Measurements from ENCODE around the gene GRIP2. TPM values are rescaled to one million over a fixed set of nuclear protein-coding genes. Genes with fewer than 3 reads are reported as not detected.
A peak's percentile ranks its signal among the peaks of the same experiment; 100 is the strongest.

Gene GRIP2
- total RNA-seq, 1 donor from 2014 or later, result not detected

- no peak for TF ChIP-seq CTCF (conservative IDR thresholded peaks at IDR 0.05; ENCODE audit: low read depth, low read length)
- H3K4me3 ChIP-seq (ENCODE audit: low read depth, low read length), result no peak overlapping the region
- DNase-seq (ENCODE audit: low read depth), result no peak
Observed at GRCh38 chr3:14470461-14470860, 69.7 kb downstream of the GRIP2 start.

GRCh38 chr3:14468621-14468981, 71.5 kb downstream of the GRIP2 start:
- no peak overlapping the region for H3K4me3 ChIP-seq (ENCODE audit: low read depth, low read length)

GRCh38 chr3:14467814-14468620, 72.1 kb downstream of the GRIP2 start:
- TF ChIP-seq CTCF (conservative IDR thresholded peaks at IDR 0.05; ENCODE audit: low read depth, low read length), result peak; percentile 75
- DNase-seq (ENCODE audit: low read depth), result no peak

More at GRCh38 chr3:14468621-14468981, 71.5 kb downstream of the GRIP2 start:
- TF ChIP-seq CTCF (conservative IDR thresholded peaks at IDR 0.05; ENCODE audit: low read depth, low read length), result no peak
- DNase-seq (ENCODE audit: low read depth), result no peak

GRCh38 chr3:14466179-14466903, 73.8 kb downstream of the GRIP2 start:
- DNase-seq (ENCODE audit: low read depth), result no peak
- no peak overlapping the region for H3K4me3 ChIP-seq (ENCODE audit: low read depth, low read length)
- no peak for TF ChIP-seq CTCF (conservative IDR thresholded peaks at IDR 0.05; ENCODE audit: low read depth, low read length)

More at GRCh38 chr3:14467814-14468620, 72.1 kb downstream of the GRIP2 start:
- H3K4me3 ChIP-seq (ENCODE audit: low read depth, low read length), result no peak overlapping the region

GRCh38 chr3:14465425-14465824, 74.7 kb downstream of the GRIP2 start:
- no peak for TF ChIP-seq CTCF (conservative IDR thresholded peaks at IDR 0.05; ENCODE audit: low read depth, low read length)
- DNase-seq (ENCODE audit: low read depth), result no peak

GRCh38 chr3:14464521-14464920, 75.6 kb downstream of the GRIP2 start:
- no peak overlapping the region for H3K4me3 ChIP-seq (ENCODE audit: low read depth, low read length)
- TF ChIP-seq CTCF (conservative IDR thresholded peaks at IDR 0.05; ENCODE audit: low read depth, low read length), result no peak
- DNase-seq (ENCODE audit: low read depth), result no peak

More at GRCh38 chr3:14465425-14465824, 74.7 kb downstream of the GRIP2 start:
- H3K4me3 ChIP-seq (ENCODE audit: low read depth, low read length), result no peak overlapping the region

Data from epithelial cell of proximal tubule (primary cell).